SHP77 (cell line): ENCODE data around the gene SENP1.
"Not testable (repeated sequence)": the region's sequence is repeated elsewhere in the genome, so short reads cannot be mapped to it uniquely, and the experiment has no call there.

ENCODE experiments used
- DNase-seq, 2 experiments: peaks; one replicate each; lab custom pipeline; 2025; lab: John Stamatoyannopoulos, UW

Gene SENP1

DNA sequence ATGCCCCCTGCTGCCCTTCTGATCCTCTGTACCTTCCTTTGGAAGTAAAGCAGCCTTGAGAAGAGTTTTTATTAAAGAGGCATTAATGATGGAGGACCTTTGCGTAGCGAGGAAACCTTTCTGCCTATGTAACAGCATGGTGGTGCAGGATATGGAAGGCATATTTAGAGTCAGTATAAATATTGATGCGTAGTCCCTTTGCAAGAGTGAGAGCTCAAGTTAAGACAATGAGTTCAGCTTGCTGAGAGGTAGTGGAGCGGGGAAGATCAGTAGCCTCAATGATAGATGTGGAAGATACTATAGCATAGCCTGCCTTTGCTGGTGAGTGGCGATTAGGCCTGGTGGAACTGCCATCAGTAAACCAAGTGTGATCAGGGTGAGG lies 5.4 kb upstream of the SENP1 start:
- DNase-seq: not testable (repeated sequence)

DNA sequence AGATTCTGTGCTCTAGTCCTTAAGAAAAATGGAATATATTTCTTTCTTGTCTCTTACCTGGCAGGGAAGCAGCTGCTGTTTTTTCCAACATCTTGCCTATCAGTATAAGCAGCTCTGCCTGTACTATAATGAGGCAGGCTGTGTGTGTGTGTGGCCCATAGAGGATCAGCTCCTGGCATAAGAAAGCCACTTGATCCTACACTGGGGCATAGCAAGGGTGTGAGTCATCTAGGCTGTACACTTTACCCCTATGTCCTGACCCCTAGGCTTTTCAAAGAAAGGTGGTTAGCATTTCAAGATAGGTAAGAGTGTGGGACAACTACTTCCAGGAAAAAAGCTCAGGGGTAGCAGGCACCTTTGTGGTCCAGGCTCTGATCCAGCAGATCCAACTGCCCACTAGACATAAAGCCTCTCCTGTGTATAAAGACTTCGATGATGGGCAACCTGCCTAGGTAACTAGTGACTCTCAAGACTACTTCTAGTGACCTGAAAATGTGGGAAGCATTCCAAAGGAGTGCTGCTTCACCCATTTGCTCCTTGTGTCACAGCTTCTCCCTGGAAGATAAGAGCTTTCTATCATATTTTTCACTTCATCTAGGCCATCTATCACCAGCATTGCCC lies 4.9 kb upstream of the SENP1 start:
- no peak for DNase-seq

- DNase-seq: no peak
Observed at GRCh38 chr12:48109424-48109823, 3.5 kb upstream of the SENP1 start.

DNA sequence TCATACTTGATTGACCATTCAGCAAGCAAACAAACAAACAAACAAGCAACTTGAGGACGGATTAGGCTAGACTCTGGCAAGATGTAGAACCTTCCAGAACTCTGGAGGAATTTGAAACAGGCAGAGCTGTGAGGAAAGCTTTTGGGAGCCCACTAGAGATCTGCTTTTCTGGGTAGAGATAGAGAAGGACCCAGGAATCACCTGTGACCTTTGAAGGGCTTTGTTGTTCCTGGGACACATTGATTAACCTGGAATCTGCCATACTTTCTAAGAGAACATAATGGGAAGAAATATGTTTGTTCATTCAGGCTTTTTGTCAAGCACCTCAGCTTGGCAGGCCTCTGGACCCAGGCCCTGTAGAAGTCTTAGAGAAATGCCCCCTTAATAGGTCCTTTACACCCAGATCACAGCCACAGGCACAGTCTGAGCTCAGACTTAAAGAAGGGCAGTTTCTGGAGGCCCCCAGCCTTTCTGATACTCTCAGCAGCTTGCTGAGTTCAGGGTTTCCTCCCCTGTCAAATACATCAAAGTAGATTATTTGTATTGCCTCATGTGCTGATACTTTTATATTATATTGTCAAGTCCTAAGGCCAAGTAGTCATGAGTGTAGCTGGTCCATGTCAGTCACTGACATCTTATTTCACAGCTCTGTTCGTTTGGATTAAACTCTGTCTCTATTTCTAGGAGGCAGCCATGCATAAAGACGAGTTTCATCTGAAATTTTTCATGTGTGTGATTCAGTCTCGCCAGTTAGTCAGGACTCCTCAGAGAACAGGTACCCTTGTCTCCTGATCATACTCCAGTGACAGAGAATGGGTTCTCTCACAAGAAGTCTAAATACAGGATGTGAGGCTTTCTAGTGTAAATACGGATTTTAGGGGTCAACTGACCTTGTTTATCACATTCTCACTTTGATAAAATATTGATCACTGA lies 1.1 kb upstream of the SENP1 start:
- DNase-seq: no peak

GRCh38 chr12:48105321-48105866 lies 485 bp downstream of the SENP1 start:
- peak in 1 of 2 experiments; percentile 28 for DNase-seq

GRCh38 chr12:48104531-48104930 lies 1.3 kb downstream of the SENP1 start:
- DNase-seq: no peak

- no peak for DNase-seq
Observed at GRCh38 chr12:48092611-48093010, 13.3 kb downstream of the SENP1 start.

- DNase-seq: no peak
Observed at GRCh38 chr12:48086327-48086726, 19.6 kb downstream of the SENP1 start.

GRCh38 chr12:48084841-48085460 lies 20.9 kb downstream of the SENP1 start:
- DNase-seq: no peak

DNA sequence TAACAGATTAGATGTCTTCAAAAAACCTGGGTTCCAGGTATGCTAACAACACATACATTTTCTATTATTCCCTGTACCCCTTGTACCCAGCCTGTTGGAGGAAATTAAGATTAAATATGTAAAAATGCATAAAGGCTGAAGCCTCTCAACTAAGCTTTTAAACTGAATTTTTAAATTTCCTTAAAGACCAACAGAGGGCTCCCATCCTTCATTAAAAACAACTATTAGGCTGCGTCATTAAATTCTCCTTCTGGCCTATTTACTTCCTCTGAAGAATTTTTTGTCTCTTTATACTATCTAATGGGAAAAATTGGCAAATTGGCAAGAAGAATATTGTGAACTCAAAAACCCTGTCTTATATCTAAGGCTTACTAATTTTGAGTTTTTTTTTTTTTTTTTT lies 21.8 kb downstream of the SENP1 start:
- no peak for DNase-seq

- no peak for DNase-seq
Observed at GRCh38 chr12:48080821-48081220, 25.1 kb downstream of the SENP1 start.

- no peak for DNase-seq
Observed at GRCh38 chr12:48080285-48080684, 25.6 kb downstream of the SENP1 start.

DNA sequence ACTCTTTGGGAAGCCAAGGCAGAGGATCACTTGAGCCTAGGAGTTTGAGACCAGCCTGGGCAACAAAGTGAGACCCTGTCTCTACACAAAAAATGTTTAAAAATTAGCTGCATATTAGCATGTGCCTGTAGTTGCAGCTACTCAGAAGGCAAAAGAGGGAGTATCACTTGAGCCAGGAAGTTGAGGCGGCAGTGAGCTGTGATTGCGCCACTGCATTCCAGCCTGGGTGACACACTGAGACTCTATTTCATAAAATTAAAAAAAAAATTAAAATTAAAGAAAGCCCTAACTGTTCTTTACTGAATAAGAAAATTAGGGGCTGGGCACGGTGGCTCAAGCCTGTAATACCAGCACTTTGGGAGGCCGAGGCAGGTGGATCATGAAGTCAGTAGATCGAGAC lies 27.0 kb downstream of the SENP1 start:
- no peak for DNase-seq

DNA sequence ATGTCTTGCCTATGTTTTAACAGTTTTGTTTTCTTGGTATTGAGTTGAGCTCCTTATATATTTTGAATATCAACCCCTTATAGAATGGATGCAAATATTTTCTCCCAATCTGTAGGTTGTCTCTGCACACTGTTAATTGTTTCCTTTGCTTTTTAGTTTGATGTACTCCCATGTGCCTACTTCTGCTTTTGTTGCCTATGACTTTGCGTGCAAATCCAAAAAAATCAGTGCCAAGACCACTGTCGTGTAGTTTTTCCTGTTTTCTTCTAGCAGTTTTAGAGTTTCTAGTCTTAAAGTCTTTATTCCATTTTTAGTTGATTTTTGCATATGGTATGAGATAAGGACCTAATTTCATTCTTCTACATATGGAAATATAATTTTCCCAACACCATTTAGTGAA lies 28.8 kb downstream of the SENP1 start:
- DNase-seq: no peak

GRCh38 chr12:48075832-48076231 lies 30.0 kb downstream of the SENP1 start:
- DNase-seq: no peak

- DNase-seq: no peak
Observed at GRCh38 chr12:48074266-48074665, 31.6 kb downstream of the SENP1 start.

DNA sequence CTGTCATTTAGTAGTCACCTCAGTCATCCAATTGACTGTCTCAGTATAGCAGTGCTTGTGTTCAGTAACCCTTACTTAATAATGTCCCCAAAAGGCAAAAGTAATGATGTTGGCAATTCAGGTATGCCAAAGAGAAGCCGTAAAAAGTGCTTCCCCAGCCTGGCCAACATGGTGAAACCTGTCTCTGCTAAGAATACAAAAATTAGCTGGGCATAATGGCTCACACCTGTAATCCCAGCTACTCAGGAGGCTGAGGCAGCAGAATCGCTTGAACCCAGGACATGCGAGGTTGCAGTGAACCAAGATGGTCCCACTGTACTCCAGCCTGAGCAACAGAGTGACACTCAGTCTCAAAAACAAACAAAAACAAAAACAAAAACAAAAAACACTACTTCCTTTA lies 33.6 kb downstream of the SENP1 start:
- no peak for DNase-seq

GRCh38 chr12:48071808-48072207 lies 34.1 kb downstream of the SENP1 start:
- DNase-seq: no peak

GRCh38 chr12:48070731-48071130 lies 35.1 kb downstream of the SENP1 start:
- no peak for DNase-seq

DNA sequence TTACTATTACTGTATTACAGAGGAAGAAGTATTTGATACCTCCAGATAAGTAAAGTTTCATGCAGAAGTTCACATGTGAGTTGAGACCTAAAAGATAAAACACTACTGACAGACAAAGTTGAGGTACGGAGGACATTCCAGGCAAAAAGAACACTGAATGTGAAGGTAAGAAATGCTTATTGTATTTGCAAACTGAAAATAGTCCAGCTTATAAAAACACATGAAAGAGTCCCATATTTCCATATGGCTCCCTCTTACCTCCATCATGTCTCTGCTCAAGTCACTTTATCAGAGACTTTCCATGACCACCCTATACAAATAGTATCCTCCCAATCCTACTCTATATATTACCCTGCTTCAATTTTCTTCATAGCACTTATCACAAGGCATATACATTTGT lies 35.8 kb downstream of the SENP1 start:
- no peak for DNase-seq

- DNase-seq: no peak
Observed at GRCh38 chr12:48069241-48069640, 36.6 kb downstream of the SENP1 start.

- no peak for DNase-seq
Observed at GRCh38 chr12:48068457-48068856, 37.4 kb downstream of the SENP1 start.
